ENCODE data around the gene DSC2. TPM values are rescaled to one million over a fixed set of nuclear protein-coding genes. Genes with fewer than 3 reads are reported as not detected.

The DSC2 gene
- total RNA-seq, 1 experiment from 2014 or later: 33.4 TPM

GRCh38 chr18:31120594-31120993 lies 18.4 kb upstream of the DSC2 start:
- DNase-seq (ENCODE audit: low read depth, low spot score): no peak
- no peaks in the 10 kb centered on the region for H3K36me3 ChIP-seq (ENCODE audit: control insufficient read depth in 1 of 2, insufficient read depth in 2 of 2, low read length in 2 of 2)
- TF ChIP-seq FOSL1 (IDR thresholded peaks at IDR 0.05; ENCODE audit: low read depth) (no peak), RAD21 (IDR thresholded peaks at IDR 0.05; ENCODE audit: low read depth) (no peak), ELF1 (IDR thresholded peaks at IDR 0.05; ENCODE audit: borderline replicate concordance, low read depth) (no peak), EZH2 (IDR thresholded peaks at IDR 0.05) (no peak)
- no peaks in the 10 kb centered on the region for H3K27me3 ChIP-seq (ENCODE audit: insufficient read depth, low read length)
- POLR2A ChIA-PET: no interaction called here
- H3K9ac ChIP-seq (ENCODE audit: low read length): no peak overlapping the region
- H3K27ac ChIP-seq (ENCODE audit: low read depth, low read length): no peak overlapping the region
- RAD21 ChIA-PET (ENCODE audit: low non-redundant PET in 1 of 2, low total read pairs in 2 of 2, uncharacterized antibody in 2 of 2, unreplicated experiment in 2 of 2): interaction anchor here in 1 of 2 experiments (0.7 kb wide), 1 partner anchor 112 kb away, joined by 3 read pairs; no protein-coding TSS in a partner anchor
- no TSS peak for BruUV-seq (replicated peaks)
- no peak overlapping the region for H2AFZ ChIP-seq (ENCODE audit: low read depth, low read length, poor library complexity, severe bottlenecking)
- CTCF ChIA-PET: interaction anchor here (0.7 kb wide), 1 partner anchor 12 kb away, joined by 3 read pairs; no protein-coding TSS in a partner anchor
- no peaks in the 10 kb centered on the region for H3K79me2 ChIP-seq (ENCODE audit: insufficient read depth, low read length)
- no peak for ATAC-seq
- H3K9me2 ChIP-seq (ENCODE audit: insufficient read depth): no peaks in the 10 kb centered on the region
- no peak overlapping the region for H3K4me3 ChIP-seq (replicated peaks in 1 of 2; ENCODE audit: low read depth in 1 of 2, low read length in 2 of 2)
- H4K20me1 ChIP-seq (ENCODE audit: insufficient read depth): no peaks in the 10 kb centered on the region
- intact Hi-C loops (cut with micrococcal nuclease): no loop called here
- no peaks in the 10 kb centered on the region for H3K9me3 ChIP-seq (ENCODE audit: control insufficient read depth in 1 of 2, insufficient read depth in 1 of 2, low read depth in 1 of 2, low read length in 2 of 2)
- H3K4me2 ChIP-seq (ENCODE audit: low read length): no peak overlapping the region
- H3K4me1 ChIP-seq (ENCODE audit: control insufficient read depth in 1 of 2, insufficient read depth in 2 of 2, low read length in 2 of 2): peaks cover 4 to 10% of the 10 kb centered on the region in 2 experiments; a peak in 3 of 4 replicates

- no TSS peak for BruUV-seq (replicated peaks)
- H3K9ac ChIP-seq (ENCODE audit: low read length): no peak overlapping the region
- H3K9me2 ChIP-seq (ENCODE audit: insufficient read depth): no peaks in the 10 kb centered on the region
- POLR2A ChIA-PET: no interaction called here
- no peaks in the 10 kb centered on the region for H3K36me3 ChIP-seq (ENCODE audit: control insufficient read depth in 1 of 2, insufficient read depth in 2 of 2, low read length in 2 of 2)
- H3K4me3 ChIP-seq (replicated peaks in 1 of 2; ENCODE audit: low read depth in 1 of 2, low read length in 2 of 2): no peak overlapping the region
- intact Hi-C loops (cut with micrococcal nuclease): no loop called here
- no peak overlapping the region for H2AFZ ChIP-seq (ENCODE audit: low read depth, low read length, poor library complexity, severe bottlenecking)
- H3K27me3 ChIP-seq (ENCODE audit: insufficient read depth, low read length): no peaks in the 10 kb centered on the region
- ATAC-seq (no peak), DNase-seq (ENCODE audit: low read depth, low spot score) (no peak)
- no peaks in the 10 kb centered on the region for H3K9me3 ChIP-seq (ENCODE audit: control insufficient read depth in 1 of 2, insufficient read depth in 1 of 2, low read depth in 1 of 2, low read length in 2 of 2)
- H3K27ac ChIP-seq (ENCODE audit: low read depth, low read length): no peak overlapping the region
- CTCF ChIA-PET: no interaction called here
- no peak overlapping the region for H3K4me2 ChIP-seq (ENCODE audit: low read length)
- H3K4me1 ChIP-seq (ENCODE audit: control insufficient read depth in 1 of 2, insufficient read depth in 2 of 2, low read length in 2 of 2): no peaks in the 10 kb centered on the region; a peak in 1 of 4 replicates
- RAD21 ChIA-PET (ENCODE audit: low non-redundant PET in 1 of 2, low total read pairs in 2 of 2, uncharacterized antibody in 2 of 2, unreplicated experiment in 2 of 2): no interaction called here
- H3K79me2 ChIP-seq (ENCODE audit: insufficient read depth, low read length): no peaks in the 10 kb centered on the region
- no peaks in the 10 kb centered on the region for H4K20me1 ChIP-seq (ENCODE audit: insufficient read depth)
- TF ChIP-seq REST (IDR thresholded peaks at IDR 0.05; ENCODE audit: low read depth) (no peak), JUND (IDR thresholded peaks at IDR 0.05) (no peak), EGR1 (IDR thresholded peaks at IDR 0.05; ENCODE audit: low read depth) (no peak), TCF7L2 (IDR thresholded peaks at IDR 0.05; ENCODE audit: borderline replicate concordance, extremely low read depth, insufficient read depth, insufficient read length) (no peak), RAD21 (IDR thresholded peaks at IDR 0.05; ENCODE audit: low read depth) (no peak), ELF1 (IDR thresholded peaks at IDR 0.05; ENCODE audit: borderline replicate concordance, low read depth) (no peak), CBX3 (IDR thresholded peaks at IDR 0.05; ENCODE audit: low read depth) (no peak), POLR2AphosphoS5 (IDR thresholded peaks at IDR 0.05; ENCODE audit: low read depth, low read length) (no peak), SP1 (IDR thresholded peaks at IDR 0.05; ENCODE audit: low read depth) (no peak), YY1 (IDR thresholded peaks at IDR 0.05; ENCODE audit: extremely low read depth, insufficient replicate concordance, low read depth, low read length) (no peak), ZFX (IDR thresholded peaks at IDR 0.05) (no peak), POLR2A (IDR thresholded peaks at IDR 0.05; ENCODE audit: borderline replicate concordance, extremely low read depth, insufficient read depth, insufficient read length) (no peak), EZH2phosphoT487 (IDR thresholded peaks at IDR 0.05; ENCODE audit: borderline replicate concordance) (no peak), SIN3A (IDR thresholded peaks at IDR 0.05; ENCODE audit: low read depth) (no peak)
Measured at GRCh38 chr18:31116853-31117595, 14.8 kb upstream of the DSC2 start.
